Sigmoid colon (tissue), 4 donors: ENCODE measurements around the gene NAP1L5.

Experiments
- EP300 ChIP-seq, 4 donors: sonication (generic); formaldehyde crosslinking; IDR thresholded peaks; one replicate each; pipeline ENCODE4 v1.6.1; 2017; ENCODE audit warnings: antibody characterized with exemption in 4 of 4
- POLR2AphosphoS5 ChIP-seq, 4 donors: sonication (generic); formaldehyde crosslinking; IDR thresholded peaks; one replicate each; pipeline ENCODE4 v1.6.1; 2017; ENCODE audit warnings: antibody characterized with exemption in 4 of 4
- TF ChIP-seq, protein P1 (sequence below), 4 experiments: fragments of 450-650 bp in 3 of 4; fragments of 200-600 bp in 1 of 4; IDR thresholded peaks; one replicate each; pipeline ENCODE4 v1.5.1; 2016 to 2019; ENCODE audit warnings: antibody characterized with exemption in 4 of 4, mild to moderate bottlenecking in 3 of 4, moderate library complexity in 2 of 4

GRCh38 chr4:88690355-88690754 is 7.3 kb downstream of the NAP1L5 start:
- TF ChIP-seq, protein P1, sequence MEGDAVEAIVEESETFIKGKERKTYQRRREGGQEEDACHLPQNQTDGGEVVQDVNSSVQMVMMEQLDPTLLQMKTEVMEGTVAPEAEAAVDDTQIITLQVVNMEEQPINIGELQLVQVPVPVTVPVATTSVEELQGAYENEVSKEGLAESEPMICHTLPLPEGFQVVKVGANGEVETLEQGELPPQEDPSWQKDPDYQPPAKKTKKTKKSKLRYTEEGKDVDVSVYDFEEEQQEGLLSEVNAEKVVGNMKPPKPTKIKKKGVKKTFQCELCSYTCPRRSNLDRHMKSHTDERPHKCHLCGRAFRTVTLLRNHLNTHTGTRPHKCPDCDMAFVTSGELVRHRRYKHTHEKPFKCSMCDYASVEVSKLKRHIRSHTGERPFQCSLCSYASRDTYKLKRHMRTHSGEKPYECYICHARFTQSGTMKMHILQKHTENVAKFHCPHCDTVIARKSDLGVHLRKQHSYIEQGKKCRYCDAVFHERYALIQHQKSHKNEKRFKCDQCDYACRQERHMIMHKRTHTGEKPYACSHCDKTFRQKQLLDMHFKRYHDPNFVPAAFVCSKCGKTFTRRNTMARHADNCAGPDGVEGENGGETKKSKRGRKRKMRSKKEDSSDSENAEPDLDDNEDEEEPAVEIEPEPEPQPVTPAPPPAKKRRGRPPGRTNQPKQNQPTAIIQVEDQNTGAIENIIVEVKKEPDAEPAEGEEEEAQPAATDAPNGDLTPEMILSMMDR (IDR thresholded peaks at IDR 0.05) = no peak
- TF ChIP-seq POLR2AphosphoS5 (IDR thresholded peaks at IDR 0.05) (no peak), EP300 (IDR thresholded peaks at IDR 0.05) (no peak)
